ENCODE data around the gene ATP5MC3.

Gene ATP5MC3

DNA sequence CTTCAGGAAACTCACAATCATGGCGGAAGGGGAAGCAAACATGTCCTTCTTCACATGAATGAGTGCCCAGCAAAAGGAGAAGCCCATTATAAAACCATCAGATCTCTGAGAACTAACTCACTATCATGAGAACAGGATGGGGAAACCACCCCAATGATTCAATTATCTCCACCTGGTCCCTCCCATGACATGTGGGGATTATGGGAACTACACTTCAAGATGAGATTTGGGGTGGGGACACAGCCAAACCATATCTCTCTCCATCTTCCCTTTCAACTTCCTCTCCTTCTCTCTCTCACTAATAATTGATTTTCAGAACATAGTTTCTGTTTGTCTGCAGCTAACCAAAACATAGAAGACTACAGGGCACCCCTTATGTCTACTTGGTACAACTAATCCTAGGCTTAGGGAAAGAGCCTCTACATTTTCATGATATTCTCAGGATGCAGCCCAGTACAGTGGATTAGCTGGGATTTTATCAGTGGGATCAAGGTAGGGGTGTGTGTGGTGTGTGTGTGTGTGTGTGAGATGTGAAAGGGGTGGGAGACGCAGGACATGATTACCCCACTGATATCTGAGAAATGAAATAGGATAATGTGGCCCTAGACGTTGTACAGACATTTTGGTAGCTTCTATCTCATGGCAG lies 10.7 kb downstream of the ATP5MC3 start:
- no peak for ATAC-seq
- TF ChIP-seq ZNF8 (CRISPR knock-in tag; IDR thresholded peaks at IDR 0.05) (no peak), OSR1 (CRISPR knock-in tag; IDR thresholded peaks at IDR 0.05) (no peak)

DNA sequence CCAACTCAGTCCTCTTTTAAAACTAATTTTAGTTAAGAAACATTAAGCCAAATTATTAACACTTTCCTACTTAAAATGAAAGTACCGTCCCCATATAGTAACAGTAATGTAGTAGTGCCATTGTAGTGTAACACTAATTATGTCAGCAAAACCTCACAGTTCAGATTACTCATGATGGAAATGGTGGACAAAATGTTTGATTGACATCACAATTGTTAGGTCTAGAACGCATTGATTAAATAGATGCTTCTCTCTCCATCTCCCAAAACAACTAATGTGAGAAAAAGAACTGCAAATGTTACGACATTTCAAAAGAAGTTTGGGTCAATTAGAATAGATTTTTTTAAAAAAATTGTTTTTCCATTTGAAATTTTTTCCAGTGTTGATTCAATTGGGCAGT lies 12.3 kb downstream of the ATP5MC3 start:
- ATAC-seq, result no peak
- TF ChIP-seq GLIS3 (CRISPR knock-in tag; IDR thresholded peaks at IDR 0.05) (no peak), ZNF70 (CRISPR knock-in tag; IDR thresholded peaks at IDR 0.05) (no peak), RARB (CRISPR knock-in tag; IDR thresholded peaks at IDR 0.05) (no peak), CSDC2 (CRISPR knock-in tag; IDR thresholded peaks at IDR 0.05) (no peak), PPARA (CRISPR knock-in tag; IDR thresholded peaks at IDR 0.05; ENCODE audit: borderline replicate concordance) (no peak), TOX (CRISPR knock-in tag; IDR thresholded peaks at IDR 0.05; ENCODE audit: borderline replicate concordance) (no peak), ZNF8 (CRISPR knock-in tag; IDR thresholded peaks at IDR 0.05) (no peak), ISL1 (CRISPR knock-in tag; IDR thresholded peaks at IDR 0.05) (no peak), TCF4 (CRISPR knock-in tag; IDR thresholded peaks at IDR 0.05; ENCODE audit: borderline replicate concordance) (no peak), ARNTL (CRISPR knock-in tag; IDR thresholded peaks at IDR 0.05; ENCODE audit: borderline replicate concordance, low read depth) (no peak), BACH2 (CRISPR knock-in tag; IDR thresholded peaks at IDR 0.05; ENCODE audit: borderline replicate concordance) (no peak), SNAI2 (CRISPR knock-in tag; IDR thresholded peaks at IDR 0.05) (no peak), ESRRG (CRISPR knock-in tag; IDR thresholded peaks at IDR 0.05) (no peak), ZFP30 (CRISPR knock-in tag; IDR thresholded peaks at IDR 0.05) (no peak), ZNF565 (CRISPR knock-in tag; conservative IDR thresholded peaks at IDR 0.05; ENCODE audit: low read depth) (no peak)
- TF ChIP-seq, protein P1, sequence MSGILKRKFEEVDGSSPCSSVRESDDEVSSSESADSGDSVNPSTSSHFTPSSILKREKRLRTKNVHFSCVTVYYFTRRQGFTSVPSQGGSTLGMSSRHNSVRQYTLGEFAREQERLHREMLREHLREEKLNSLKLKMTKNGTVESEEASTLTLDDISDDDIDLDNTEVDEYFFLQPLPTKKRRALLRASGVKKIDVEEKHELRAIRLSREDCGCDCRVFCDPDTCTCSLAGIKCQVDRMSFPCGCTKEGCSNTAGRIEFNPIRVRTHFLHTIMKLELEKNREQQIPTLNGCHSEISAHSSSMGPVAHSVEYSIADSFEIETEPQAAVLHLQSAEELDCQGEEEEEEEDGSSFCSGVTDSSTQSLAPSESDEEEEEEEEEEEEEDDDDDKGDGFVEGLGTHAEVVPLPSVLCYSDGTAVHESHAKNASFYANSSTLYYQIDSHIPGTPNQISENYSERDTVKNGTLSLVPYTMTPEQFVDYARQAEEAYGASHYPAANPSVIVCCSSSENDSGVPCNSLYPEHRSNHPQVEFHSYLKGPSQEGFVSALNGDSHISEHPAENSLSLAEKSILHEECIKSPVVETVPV (CRISPR knock-in tag; IDR thresholded peaks at IDR 0.05), result no peak
- TF ChIP-seq, protein P2, sequence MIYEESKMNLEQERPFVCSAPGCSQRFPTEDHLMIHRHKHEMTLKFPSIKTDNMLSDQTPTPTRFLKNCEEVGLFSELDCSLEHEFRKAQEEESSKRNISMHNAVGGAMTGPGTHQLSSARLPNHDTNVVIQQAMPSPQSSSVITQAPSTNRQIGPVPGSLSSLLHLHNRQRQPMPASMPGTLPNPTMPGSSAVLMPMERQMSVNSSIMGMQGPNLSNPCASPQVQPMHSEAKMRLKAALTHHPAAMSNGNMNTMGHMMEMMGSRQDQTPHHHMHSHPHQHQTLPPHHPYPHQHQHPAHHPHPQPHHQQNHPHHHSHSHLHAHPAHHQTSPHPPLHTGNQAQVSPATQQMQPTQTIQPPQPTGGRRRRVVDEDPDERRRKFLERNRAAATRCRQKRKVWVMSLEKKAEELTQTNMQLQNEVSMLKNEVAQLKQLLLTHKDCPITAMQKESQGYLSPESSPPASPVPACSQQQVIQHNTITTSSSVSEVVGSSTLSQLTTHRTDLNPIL (CRISPR knock-in tag; IDR thresholded peaks at IDR 0.05; ENCODE audit: low read depth), result no peak
- TF ChIP-seq, protein P3, sequence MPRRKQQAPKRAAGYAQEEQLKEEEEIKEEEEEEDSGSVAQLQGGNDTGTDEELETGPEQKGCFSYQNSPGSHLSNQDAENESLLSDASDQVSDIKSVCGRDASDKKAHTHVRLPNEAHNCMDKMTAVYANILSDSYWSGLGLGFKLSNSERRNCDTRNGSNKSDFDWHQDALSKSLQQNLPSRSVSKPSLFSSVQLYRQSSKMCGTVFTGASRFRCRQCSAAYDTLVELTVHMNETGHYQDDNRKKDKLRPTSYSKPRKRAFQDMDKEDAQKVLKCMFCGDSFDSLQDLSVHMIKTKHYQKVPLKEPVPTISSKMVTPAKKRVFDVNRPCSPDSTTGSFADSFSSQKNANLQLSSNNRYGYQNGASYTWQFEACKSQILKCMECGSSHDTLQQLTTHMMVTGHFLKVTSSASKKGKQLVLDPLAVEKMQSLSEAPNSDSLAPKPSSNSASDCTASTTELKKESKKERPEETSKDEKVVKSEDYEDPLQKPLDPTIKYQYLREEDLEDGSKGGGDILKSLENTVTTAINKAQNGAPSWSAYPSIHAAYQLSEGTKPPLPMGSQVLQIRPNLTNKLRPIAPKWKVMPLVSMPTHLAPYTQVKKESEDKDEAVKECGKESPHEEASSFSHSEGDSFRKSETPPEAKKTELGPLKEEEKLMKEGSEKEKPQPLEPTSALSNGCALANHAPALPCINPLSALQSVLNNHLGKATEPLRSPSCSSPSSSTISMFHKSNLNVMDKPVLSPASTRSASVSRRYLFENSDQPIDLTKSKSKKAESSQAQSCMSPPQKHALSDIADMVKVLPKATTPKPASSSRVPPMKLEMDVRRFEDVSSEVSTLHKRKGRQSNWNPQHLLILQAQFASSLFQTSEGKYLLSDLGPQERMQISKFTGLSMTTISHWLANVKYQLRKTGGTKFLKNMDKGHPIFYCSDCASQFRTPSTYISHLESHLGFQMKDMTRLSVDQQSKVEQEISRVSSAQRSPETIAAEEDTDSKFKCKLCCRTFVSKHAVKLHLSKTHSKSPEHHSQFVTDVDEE (CRISPR knock-in tag; IDR thresholded peaks at IDR 0.05), result no peak
- TF ChIP-seq, protein P4, sequence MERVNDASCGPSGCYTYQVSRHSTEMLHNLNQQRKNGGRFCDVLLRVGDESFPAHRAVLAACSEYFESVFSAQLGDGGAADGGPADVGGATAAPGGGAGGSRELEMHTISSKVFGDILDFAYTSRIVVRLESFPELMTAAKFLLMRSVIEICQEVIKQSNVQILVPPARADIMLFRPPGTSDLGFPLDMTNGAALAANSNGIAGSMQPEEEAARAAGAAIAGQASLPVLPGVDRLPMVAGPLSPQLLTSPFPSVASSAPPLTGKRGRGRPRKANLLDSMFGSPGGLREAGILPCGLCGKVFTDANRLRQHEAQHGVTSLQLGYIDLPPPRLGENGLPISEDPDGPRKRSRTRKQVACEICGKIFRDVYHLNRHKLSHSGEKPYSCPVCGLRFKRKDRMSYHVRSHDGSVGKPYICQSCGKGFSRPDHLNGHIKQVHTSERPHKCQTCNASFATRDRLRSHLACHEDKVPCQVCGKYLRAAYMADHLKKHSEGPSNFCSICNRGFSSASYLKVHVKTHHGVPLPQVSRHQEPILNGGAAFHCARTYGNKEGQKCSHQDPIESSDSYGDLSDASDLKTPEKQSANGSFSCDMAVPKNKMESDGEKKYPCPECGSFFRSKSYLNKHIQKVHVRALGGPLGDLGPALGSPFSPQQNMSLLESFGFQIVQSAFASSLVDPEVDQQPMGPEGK (CRISPR knock-in tag; IDR thresholded peaks at IDR 0.05; ENCODE audit: borderline replicate concordance), result no peak

DNA sequence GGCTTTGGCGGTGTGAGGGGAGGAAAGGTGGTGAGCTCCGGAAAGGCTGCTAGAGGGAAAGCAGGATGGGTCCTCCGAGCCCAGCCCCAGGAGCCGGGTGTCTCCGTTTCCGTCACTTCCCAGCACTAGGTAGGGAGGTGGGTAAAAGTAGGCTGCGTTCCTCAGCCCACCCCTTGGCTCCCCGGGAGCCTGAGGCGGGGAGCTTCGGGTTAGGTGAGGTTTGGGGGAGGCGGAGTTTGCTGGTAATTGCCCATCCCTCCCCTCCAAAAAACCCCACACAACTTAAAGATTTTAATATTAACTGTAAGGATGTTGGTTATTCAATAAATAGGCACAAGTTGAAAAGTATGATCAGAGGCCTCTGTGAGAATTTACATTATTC lies 13.0 kb downstream of the ATP5MC3 start:
- no peak for TF ChIP-seq ZNF70 (CRISPR knock-in tag; IDR thresholded peaks at IDR 0.05)
- TF ChIP-seq TCF4 (CRISPR knock-in tag; IDR thresholded peaks at IDR 0.05; ENCODE audit: borderline replicate concordance), result no peak
- TF ChIP-seq, protein P1 (CRISPR knock-in tag; IDR thresholded peaks at IDR 0.05), result no peak
- TF ChIP-seq, protein P5, sequence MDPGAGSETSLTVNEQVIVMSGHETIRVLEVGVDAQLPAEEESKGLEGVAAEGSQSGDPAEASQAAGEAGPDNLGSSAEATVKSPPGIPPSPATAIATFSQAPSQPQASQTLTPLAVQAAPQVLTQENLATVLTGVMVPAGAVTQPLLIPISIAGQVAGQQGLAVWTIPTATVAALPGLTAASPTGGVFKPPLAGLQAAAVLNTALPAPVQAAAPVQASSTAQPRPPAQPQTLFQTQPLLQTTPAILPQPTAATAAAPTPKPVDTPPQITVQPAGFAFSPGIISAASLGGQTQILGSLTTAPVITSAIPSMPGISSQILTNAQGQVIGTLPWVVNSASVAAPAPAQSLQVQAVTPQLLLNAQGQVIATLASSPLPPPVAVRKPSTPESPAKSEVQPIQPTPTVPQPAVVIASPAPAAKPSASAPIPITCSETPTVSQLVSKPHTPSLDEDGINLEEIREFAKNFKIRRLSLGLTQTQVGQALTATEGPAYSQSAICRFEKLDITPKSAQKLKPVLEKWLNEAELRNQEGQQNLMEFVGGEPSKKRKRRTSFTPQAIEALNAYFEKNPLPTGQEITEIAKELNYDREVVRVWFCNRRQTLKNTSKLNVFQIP (CRISPR knock-in tag; IDR thresholded peaks at IDR 0.05; ENCODE audit: borderline replicate concordance, low read depth), result no peak
- no peak for TF ChIP-seq BACH2 (CRISPR knock-in tag; IDR thresholded peaks at IDR 0.05; ENCODE audit: borderline replicate concordance)
- TF ChIP-seq CSDC2 (CRISPR knock-in tag; IDR thresholded peaks at IDR 0.05), result no peak
- TF ChIP-seq ISL1 (CRISPR knock-in tag; IDR thresholded peaks at IDR 0.05), result no peak
- no peak for TF ChIP-seq ZNF565 (CRISPR knock-in tag; conservative IDR thresholded peaks at IDR 0.05; ENCODE audit: low read depth)
- no peak for TF ChIP-seq SNAI2 (CRISPR knock-in tag; IDR thresholded peaks at IDR 0.05)
- TF ChIP-seq, protein P4 (CRISPR knock-in tag; IDR thresholded peaks at IDR 0.05; ENCODE audit: borderline replicate concordance), result no peak
- no peak for TF ChIP-seq ZFP30 (CRISPR knock-in tag; IDR thresholded peaks at IDR 0.05)
- TF ChIP-seq PPARA (CRISPR knock-in tag; IDR thresholded peaks at IDR 0.05; ENCODE audit: borderline replicate concordance), result no peak
- ATAC-seq, result no peak; the same call in 2 of the 3 replicates
